AG10803 (cell line): ENCODE measurements around the gene PNLIPRP2.

Experiments
- DNase-seq: peaks from one replicate; pipeline ENCODE4 v3.0.0; 2010; ENCODE audit warnings: low read depth
- H3K4me3 ChIP-seq: 2 replicates; pipeline ENCODE4 v1.5.1; 2011; ENCODE audit warnings: mild to moderate bottlenecking, low read length, control low read depth
- CTCF ChIP-seq: conservative IDR thresholded peaks from 2 replicates; pipeline ENCODE4 v1.5.1; 2011; ENCODE audit warnings: mild to moderate bottlenecking, low read length, control low read depth, inconsistent platforms

Gene PNLIPRP2

GRCh38 chr10:116688241-116688711, 67.5 kb downstream of the PNLIPRP2 start:
- DNase-seq = peak; percentile 52
- H3K4me3 ChIP-seq = peak overlapping the region; percentile 23

GRCh38 chr10:116688741-116689495, 68.2 kb downstream of the PNLIPRP2 start:
- H3K4me3 ChIP-seq = no peak overlapping the region

More at GRCh38 chr10:116688241-116688711, 67.5 kb downstream of the PNLIPRP2 start:
- TF ChIP-seq CTCF = no peak

GRCh38 chr10:116689744-116690143, 69.0 kb downstream of the PNLIPRP2 start:
- no peak overlapping the region for H3K4me3 ChIP-seq
- TF ChIP-seq CTCF = no peak
- DNase-seq = no peak

More at GRCh38 chr10:116688741-116689495, 68.2 kb downstream of the PNLIPRP2 start:
- DNase-seq = no peak
- no peak for TF ChIP-seq CTCF

- DNase-seq = no peak
- H3K4me3 ChIP-seq = no peak overlapping the region
These were observed 69.9 kb downstream of the PNLIPRP2 start for GRCh38 chr10:116690356-116691322.

GRCh38 chr10:116691635-116692034, 70.9 kb downstream of the PNLIPRP2 start:
- TF ChIP-seq CTCF = no peak
- DNase-seq = no peak
- no peak overlapping the region for H3K4me3 ChIP-seq

More at GRCh38 chr10:116690356-116691322, 69.9 kb downstream of the PNLIPRP2 start:
- peak; percentile 11; the same call in 1 of the 2 replicates for TF ChIP-seq CTCF

DNA sequence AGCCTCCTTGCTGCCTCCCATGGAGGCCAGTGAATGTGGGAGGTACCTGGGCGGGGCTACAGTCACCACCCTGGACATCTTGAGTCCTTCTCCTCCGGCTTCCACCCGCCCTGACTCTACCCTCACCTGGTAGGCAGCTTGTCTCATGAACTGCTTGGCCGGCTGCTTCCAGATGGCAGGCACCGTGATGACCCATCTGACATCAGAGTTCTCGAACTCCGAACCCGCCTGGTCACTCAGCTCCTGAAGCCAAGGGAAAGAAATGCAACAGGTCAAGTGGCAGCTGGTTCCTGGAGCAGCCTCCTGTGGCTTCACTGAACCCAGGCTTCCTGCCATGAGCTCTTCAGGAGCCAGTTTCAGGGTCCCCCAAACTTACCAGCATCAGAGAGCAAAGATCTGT, 71.5 kb downstream of the PNLIPRP2 start:
- no peak for DNase-seq
- no peak for TF ChIP-seq CTCF
- no peak overlapping the region for H3K4me3 ChIP-seq
